GM19455 (cell line): ENCODE measurements around the gene MMS22L.

Experiments used
- ATAC-seq: cut with Tn5 transposase; IDR thresholded peaks from one replicate; pipeline ENCODE4 v1.9.1; 2021; ENCODE audit not compliant: unreplicated experiment

MMS22L gene

DNA sequence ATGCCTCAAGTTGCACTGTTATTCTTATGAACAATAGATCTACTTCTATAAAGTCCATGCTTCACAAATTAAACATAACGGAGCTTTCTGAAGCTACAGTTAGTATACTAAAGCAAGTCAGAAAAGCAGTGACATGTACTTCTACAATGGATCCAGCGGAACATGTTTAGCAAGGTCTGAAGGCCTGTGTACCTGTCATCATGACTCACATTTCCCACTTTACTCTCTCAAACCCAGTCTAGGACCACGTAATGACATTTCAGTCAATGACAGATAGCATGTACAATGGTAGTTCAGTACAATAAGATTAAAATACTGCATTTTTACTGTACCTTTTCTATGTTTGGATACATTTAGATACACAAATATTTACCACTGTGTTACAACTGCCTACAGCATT is 132.1 kb downstream of the MMS22L start:
- ATAC-seq = no peak

- no peak for ATAC-seq
Measured at GRCh38 chr6:97147421-97147820, 135.6 kb downstream of the MMS22L start.

DNA sequence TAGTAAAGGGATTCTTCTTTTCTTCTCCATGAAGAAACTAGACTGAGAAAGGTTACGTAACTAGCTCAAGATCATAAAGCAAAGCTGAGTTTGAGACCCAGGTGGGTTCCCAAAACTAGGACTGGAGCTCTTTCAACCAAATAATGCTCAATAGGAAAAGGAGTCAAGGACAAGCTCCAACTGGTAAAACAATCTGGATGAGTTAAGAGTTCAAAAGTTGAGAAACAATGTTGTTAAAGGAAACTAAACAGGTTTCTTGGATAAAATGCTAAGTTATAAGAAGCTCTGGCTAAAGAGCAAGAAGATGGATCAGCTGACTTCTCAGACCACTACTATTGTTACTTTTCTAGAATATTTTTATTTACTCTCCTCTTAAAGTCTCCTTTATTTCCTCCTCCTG is 137.3 kb downstream of the MMS22L start:
- ATAC-seq = no peak

GRCh38 chr6:97141756-97142155 is 141.3 kb downstream of the MMS22L start:
- ATAC-seq = no peak

DNA sequence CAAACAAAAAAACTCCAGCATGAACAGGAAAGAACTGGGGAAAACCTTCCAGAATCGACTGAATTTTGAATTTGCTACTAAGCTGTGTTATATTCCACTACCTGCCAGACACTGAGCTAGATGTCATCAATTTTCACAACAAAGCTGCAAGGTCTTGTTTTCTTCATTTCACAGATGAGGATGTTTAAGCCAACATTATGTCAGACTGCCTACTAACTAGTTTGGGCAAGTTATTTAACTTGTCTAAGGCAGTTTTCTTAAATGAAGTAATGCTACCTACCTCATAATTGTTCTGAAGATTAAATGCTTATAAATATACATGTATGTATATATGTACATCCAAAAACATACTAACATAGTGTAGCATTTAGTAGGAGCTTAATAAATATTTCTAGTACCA is 144.4 kb downstream of the MMS22L start:
- ATAC-seq = no peak

- ATAC-seq = no peak
Measured at GRCh38 chr6:97136626-97137358, 146.2 kb downstream of the MMS22L start.

GRCh38 chr6:97133067-97133466 is 149.9 kb downstream of the MMS22L start:
- no peak for ATAC-seq

DNA sequence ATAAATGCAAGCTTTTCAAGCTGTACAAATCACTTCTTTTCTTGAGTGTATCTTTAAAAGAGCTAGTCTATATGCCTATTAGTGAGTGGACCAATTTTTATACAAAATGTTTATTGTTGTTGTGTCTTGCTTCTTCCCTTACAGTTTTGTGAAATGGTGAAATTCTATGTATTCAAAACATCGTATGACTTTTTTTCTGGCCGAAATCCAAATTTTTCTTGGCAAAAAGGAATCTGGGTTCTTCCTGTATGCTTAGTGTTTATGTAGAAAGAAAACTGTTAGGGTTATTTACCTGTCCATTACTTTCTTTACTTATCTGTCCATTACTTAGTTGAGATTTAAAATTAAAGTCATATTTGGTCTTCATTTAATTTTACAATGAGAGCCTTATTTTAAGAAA is 153.9 kb downstream of the MMS22L start:
- no peak for ATAC-seq

DNA sequence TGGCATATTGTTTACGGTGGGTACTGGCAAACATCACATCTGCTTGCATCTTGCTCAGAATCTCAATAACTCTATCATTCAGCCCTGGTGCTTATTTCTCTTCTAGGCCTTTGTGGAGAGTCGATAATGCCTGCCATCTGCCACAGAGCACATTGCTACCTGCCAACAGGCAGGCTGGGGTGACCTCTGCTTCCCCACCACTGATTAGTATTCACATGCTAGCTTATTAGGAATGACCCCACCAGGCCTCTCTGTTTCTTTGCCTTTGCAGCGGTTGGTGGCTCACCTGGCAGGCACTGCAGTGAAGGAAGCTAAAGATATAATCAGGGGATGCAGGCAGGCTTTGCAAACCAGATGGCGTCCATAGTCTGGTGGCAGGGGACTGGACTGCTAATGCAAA is 154.5 kb downstream of the MMS22L start:
- no peak for ATAC-seq

GRCh38 chr6:97123652-97124051 is 159.4 kb downstream of the MMS22L start:
- no peak for ATAC-seq

- no peak for ATAC-seq
Measured at GRCh38 chr6:97123112-97123511, 159.9 kb downstream of the MMS22L start.

GRCh38 chr6:97120511-97120910 is 162.5 kb downstream of the MMS22L start:
- no peak for ATAC-seq

- no peak for ATAC-seq
Measured at GRCh38 chr6:97114645-97115044, 168.4 kb downstream of the MMS22L start.

- ATAC-seq = no peak
Measured at GRCh38 chr6:97113170-97113569, 169.8 kb downstream of the MMS22L start.

DNA sequence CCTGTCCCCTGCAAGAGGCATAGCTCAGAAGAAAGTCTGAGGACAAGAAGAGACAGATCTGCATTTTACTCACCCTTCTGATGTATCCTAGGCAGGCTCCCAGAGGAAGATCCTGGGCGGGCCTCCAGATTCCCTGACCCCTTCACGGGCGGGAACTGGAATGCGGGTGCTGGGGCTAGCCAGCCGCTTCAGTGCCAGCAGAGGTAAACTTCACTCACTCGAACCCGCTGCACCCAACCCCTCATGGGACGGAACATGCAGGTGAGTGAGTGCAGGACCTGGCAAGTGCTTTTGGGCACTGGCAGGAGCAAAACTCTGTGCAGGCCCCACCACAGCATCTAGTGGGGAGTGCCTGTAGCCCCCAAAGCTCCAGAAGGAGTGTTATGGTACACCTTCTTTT is 171.8 kb downstream of the MMS22L start:
- ATAC-seq = no peak

- no peak for ATAC-seq
Measured at GRCh38 chr6:97110626-97111025, 172.4 kb downstream of the MMS22L start.

GRCh38 chr6:97110149-97110548 is 172.9 kb downstream of the MMS22L start:
- ATAC-seq = no peak

- ATAC-seq = no peak
Measured at GRCh38 chr6:97109444-97109843, 173.6 kb downstream of the MMS22L start.

DNA sequence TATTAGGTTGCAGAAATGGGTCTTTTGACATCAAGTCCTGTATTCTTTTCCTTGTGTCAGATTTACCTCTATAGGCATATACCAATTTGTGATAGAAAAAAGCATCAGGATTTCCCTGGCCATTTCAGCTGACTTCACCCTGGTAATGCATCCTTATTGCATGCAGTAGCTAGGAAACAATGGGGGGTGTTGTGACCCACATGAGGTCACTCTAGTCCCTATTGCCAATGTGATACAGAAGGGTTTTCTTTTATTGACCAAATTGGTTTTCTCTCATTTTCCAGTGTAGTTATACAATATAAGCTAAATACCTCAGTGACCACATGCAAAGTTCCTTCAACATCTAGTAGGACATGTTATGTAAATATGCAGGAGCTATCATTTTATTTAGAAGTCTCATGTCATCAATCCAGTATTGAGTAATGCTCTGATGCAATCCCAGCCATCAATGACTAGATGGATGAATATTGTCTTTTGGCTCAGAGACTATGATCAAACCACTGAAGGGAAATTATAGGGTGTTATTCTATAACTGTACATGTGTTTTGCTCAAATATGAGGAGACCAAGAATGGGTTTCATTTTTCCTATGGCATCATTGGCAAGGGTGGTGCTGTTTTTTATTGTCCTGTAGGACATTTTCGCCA is 180.7 kb downstream of the MMS22L start:
- ATAC-seq = no peak

GRCh38 chr6:97100696-97101095 is 182.3 kb downstream of the MMS22L start:
- no peak for ATAC-seq

GRCh38 chr6:97097068-97098047 is 185.7 kb downstream of the MMS22L start:
- no peak for ATAC-seq
